T47D (cell line): ENCODE results near the gene LRRC43.

Experiments
- DNase-seq, 2 experiments: peaks; one replicate each; pipeline versions ENCODE4 v3.0.0 to v3.0.0-alpha.2; 2011 to 2012; ENCODE audit warnings: low read depth in 1 of 2, low spot score in 1 of 2
- JUND ChIP-seq: IDR thresholded peaks from 2 replicates; pipeline ENCODE4 v1.6.1; 2012; ENCODE audit warnings: low read depth
- in situ Hi-C: cut with HindIII; loops from 2 replicates; pipeline ENCODE4 v1.10.0; 2016; ENCODE audit warnings: low sequenced_read_pairs, low pct_unique_long_range_greater_than_20kb

LRRC43 gene

DNA sequence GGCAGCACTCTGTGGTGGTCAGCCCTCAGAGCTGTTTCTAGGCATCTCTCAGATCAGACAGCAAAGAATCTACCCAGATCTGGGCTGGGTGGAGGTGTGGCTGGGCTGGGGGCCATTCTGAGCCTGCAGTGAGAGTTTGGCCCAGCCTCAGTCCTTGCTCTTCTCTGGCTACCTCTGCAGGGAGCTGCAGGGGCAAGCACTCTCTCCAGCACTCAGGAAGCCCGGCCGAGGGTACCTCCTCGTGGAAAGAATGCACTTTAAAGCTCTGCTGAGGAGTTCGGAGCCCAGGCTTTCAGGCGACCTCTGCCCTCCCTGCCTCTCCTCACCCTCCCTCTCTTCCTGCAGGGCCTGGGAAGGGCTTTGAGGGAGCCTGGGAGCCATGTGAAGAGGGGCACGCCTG lies 40.1 kb upstream of the LRRC43 start:
- no peak for TF ChIP-seq JUND
- in situ Hi-C loops: no loop called here
- no peak for DNase-seq

DNA sequence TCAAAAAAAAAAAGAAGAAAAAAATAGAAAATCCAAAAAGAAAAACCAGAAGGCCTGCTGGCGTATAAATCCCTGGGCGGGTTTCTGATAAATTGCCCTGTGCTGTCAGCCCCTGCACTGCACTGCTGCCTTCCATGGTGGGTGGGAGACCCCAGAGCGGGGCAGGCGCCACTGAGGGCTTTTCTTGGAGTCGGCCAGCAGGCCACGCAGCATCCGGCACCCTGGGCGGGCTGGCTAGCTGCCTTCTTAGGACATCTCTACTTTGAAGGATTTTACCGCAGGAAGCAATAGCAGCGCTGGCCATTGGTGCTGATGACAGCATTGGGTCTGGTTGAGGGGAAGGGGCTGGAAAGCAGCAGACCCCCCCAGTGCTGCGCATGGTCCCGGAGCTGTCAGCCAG lies 38.0 kb upstream of the LRRC43 start:
- TF ChIP-seq JUND: no peak
- in situ Hi-C loops: no loop called here
- DNase-seq: no peak

DNA sequence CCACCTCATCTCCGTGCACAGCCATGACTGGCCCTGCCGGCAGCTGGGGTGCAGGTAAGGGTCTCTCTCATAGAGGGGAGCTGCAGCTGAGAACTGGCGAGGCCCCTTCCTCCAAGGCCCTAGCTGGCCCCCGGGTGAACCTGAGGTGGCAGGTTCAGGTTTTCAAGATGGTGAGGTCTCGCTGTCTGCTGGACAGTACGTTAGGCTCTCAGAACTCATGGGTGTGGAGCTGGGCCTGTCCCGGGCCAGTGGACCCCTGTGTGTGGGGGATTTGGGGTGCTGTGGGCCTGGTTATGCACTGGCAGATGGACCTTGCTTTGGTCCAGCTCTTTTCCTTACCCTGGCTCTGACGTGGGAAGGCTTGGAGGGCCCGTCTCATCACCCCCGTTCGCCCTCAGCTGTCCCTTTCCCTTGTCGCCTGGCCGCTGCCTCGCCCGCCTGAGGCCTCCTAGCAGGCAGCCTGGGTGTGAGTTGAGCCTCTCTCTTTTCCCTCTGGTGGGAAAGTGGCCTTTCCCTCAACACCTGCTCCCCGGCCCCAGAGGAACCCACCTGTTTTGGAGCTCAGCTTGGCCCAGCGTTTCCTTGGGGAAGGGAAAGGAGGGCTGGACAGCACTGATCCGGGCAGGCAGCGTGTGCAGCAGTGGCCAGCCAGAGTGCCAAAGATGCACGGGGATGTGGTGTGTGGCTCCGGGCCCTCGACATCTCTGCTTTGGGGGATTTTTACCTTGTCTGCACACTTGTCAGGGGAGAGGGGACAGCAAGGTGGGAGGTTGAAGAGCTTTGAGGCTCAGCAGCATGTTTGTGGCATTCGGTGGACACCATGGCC lies 37.2 kb upstream of the LRRC43 start:
- DNase-seq: no peak
- TF ChIP-seq JUND: no peak
- in situ Hi-C loops: no loop called here

DNA sequence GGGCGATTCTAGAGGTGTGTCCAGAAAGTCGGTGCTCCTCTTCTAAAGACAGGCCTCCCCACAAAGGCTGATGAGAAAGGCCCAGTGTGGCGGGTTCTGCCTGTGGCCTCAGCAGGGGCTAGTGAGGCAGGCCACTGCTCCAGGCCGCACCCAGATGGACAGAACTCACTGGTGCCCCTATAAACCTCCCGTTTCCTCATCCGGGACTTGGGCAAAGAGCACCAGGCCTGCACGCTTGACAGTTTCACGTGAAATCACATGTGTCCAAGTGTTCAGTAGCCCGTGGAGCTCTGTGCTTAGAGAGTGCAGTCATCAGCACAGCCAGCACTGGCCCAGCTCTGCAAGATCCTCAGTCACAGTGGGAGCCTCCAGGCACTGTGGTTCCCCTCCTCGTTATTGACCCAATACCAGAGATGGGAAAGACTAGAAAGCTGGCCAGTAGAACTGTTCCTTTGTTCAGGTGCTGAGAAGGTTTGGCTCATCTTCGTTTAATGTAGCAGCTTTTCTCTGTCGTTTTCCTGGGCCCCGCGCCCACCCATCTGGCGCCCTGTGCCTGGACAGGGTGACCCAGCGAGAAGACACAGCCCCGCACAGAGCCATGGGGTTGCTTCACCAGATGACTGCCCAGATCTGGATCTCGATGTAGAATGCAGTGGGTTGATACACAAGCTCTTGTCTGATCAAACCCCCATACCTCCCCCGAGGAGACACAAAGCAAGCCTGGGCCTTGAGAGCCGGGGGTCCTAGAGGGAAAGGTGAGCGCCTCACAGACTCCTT lies 35.2 kb upstream of the LRRC43 start:
- no peak for TF ChIP-seq JUND
- in situ Hi-C loops: no loop called here
- no peak for DNase-seq

DNA sequence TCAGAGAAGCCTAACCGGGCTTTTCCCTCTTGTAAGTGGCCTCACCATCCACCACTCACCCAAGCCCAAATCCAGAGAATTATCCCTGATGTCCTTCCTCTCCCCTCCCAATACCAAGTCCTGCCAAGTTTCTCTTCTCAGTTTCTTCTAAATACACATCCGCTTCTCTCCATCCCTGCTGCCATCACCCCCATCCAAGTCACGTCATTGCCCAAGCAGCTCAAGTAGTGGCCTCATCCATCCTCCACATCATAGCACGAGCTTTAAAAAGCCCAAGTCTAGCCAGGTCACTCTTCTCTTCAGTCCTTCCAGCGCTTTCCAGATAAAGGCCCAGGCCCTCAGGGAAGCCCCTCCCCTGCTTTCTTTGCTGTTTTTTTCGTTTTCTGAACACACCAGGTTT lies 34.3 kb upstream of the LRRC43 start:
- DNase-seq: no peak
- in situ Hi-C loops: no loop called here
- TF ChIP-seq JUND: no peak

DNA sequence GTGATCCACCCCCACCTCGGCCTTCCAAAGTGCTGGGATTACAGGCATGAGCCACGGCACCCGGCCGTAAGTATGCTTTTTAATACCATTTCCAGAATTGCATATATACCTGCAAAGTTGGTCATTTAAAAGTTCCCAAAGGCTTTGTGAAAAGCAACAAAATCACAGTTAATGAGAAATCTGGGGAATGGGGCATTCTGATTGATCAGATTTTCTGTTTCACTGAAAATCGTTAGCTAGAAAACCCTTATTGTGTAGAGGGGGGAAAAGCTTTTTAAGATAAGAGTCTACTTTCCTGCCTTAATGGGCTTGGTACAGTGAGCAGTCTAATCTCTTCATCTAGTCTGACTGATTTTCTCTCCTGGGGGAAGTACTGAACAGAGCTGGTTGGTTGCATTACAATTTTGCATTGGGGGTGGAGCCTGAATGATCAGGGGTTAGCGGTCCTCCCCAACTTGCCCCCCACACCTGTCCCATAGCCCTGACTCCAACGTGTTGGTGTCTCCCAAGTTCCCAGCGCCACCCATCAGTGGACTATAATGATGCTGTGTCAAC lies 32.7 kb upstream of the LRRC43 start:
- in situ Hi-C loops: no loop called here
- TF ChIP-seq JUND: no peak
- no peak for DNase-seq

DNA sequence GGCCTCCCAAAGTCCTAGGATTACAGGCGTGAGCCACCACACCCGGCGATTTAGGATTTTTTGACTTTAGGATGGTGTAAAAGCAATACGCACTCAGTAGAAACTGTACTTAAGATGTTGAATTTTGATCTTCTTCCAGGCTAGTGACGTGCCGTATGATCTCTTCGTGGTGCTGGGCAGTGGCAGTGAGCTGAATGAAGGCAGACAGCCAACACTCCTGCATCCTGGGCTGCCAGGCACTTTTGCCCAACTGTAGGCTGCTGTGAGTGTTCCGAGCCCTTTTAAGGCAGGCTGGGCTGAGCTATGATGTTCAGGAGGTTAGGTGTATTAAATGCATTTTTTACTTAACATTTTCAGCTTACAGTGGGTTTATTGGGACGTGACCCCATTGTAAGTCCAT lies 30.2 kb upstream of the LRRC43 start:
- TF ChIP-seq JUND: no peak
- DNase-seq: no peak
- in situ Hi-C loops: no loop called here

DNA sequence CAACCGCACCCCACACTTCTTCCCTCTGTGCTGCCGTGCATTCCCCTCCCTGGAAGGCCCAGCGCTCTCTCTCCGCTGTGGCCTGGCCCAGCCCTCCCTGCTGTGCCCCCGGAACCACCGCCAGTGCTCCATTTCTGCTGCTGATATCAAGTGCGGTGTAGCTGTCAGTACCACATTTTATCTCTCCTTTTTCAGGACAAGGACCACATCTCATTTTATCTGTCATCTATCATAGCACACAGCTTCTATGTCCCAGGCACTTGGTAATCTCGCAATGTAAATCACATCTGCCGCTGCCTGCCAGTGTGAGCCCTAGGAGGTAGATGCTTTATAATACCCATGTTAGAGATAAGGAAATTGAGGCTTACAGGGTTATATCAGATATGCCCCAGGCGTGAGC lies 27.2 kb upstream of the LRRC43 start:
- TF ChIP-seq JUND: no peak
- in situ Hi-C loops: no loop called here
- no peak for DNase-seq

DNA sequence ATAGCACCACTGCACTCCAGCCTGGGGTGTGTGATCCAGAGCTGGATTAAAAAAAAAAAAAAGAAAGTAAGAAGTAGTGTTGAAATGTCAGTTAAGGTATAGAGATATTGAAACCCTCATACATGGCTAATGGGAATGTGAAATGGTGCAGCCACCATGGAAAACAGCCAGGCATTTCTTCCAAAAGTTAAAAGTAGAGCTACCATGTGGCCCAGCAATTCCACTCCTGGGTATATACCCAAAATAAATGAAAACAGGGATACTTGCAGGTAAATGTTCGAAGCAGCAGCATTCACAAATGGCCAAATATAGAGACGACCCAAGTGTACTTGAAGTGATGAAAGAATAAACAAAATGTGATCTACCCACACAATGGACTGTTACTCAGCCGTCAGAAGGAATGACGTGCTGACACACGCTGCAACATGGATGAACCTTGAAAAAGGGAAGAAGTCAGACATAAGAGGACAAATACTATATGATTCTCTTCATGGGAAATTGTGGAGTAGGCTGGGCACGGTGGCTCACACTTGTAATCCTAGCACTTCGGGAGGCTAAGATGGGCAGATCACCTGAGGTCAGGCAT lies 24.1 kb upstream of the LRRC43 start:
- no peak for TF ChIP-seq JUND
- DNase-seq: no peak
- in situ Hi-C loops: no loop called here

DNA sequence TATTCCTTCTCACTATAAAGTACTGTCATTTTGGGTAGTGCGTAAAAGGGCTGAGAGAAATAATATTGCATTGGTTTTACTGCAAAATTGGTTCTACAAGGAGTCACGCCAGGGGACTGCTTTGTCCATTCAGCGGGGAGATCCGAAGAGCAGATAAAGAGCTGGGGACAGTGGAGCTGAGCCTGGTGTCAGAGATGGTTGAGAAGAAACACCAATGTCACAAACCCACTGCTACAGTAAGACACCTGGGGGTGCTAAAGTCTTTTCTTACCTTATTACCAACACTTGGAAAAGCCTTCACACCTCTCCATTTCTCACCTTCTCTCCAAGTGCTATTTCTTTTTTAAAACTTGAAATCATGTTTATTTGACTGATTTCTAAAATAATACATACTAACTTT lies 23.0 kb upstream of the LRRC43 start:
- no peak for TF ChIP-seq JUND
- in situ Hi-C loops: no loop called here
- peak in 1 of 2 experiments; percentile 48 for DNase-seq

DNA sequence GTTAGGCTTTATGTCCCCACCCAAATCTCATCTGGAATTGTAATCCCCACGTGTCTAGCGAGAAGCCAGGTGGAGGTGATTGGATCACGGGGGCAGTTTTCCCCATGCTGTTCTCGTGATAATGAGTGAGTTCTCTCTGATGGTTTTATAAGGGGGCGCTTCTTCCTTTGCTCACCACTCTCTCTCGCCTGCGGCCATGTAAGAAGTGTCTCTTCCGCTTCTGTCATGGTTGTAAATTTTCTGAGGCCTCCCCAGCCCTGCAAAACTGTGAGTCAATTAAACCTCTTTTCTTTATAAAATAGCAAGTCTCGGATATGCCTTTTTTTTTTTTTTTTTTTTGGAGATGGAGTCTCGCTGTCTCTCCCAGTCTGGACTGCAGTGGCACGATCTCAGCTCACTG lies 22.2 kb upstream of the LRRC43 start:
- DNase-seq: no peak
- no peak for TF ChIP-seq JUND
- in situ Hi-C loops: no loop called here

DNA sequence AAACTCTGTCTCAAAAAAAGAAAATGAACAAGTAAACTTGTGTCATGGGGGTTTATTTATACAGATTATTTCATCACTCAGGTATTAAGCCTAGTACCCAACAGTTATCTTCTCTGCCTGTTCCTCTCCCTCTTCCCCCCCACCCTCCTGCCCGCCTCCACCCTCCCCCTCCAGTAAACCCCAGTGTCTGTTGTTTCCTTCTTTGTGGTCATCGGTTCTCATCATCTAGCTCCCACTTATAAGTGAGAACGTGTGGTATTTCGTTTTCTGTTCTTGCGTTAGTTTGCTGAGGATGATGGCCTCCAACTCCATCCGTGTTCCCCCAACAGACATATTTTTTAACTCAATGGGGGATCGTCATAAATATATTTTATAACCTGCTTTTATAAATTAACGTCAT lies 21.2 kb upstream of the LRRC43 start:
- no peak for DNase-seq
- in situ Hi-C loops: no loop called here

DNA sequence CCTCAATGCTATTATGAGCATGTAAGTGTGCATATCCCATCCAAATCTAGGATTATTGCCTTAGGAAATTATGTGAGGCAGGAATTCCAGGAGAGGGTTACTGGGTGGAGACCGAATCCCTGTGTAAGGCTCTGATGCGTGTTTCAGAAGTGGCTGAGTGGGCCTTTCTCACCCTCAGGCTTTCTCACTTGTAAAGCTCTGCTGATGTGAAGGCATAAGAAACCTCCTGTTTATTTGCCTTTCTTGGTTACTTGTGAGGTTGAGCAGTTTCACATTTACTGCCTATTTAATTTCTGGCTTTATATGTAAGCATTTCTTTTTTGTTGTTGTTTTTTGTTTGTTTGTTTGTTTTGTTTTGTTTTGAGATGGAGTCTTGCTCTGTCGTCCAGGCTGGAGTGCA lies 19.9 kb upstream of the LRRC43 start:
- in situ Hi-C loops: no loop called here
- no peak for DNase-seq
- no peak for TF ChIP-seq JUND

More for the DNA sequence above, 21.2 kb upstream of the LRRC43 start:
- TF ChIP-seq JUND: no peak
